GM12892 (cell line): ENCODE results near the gene VWA8.

Source experiments
- POLR2A ChIP-seq: IDR thresholded peaks from 2 replicates; pipeline ENCODE4 v1.6.1; 2011; ENCODE audit warnings: low read depth, low read length, control low read depth
- TAF1 ChIP-seq: IDR thresholded peaks from 2 replicates; pipeline ENCODE4 v1.6.1; 2011; ENCODE audit warnings: low read depth, mild to moderate bottlenecking, control low read depth, low read length, borderline replicate concordance

DNA sequence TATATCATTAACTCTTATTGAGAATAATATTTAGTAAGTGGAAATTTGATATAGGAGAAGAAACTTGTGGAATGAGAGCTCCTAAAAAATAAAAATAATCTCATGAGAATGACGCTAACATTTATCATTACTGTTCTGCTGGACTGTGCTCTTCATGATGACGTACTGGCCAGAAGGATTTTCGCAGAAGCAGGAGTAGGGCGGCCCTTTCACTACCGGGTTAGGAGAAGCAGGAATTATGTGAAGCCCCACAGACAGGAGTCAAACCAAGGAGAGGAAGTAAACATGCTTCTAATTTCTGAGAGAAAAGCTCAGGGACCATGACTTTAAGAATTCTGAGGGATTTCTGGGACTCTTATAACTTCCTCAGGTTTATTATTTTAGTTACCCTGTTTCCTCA, 195.1 kb downstream of the VWA8 start:
- TF ChIP-seq TAF1 (no peak), POLR2A (no peak)
